ENCODE data around the gene EDRF1. TPM values are rescaled to one million over a fixed set of nuclear protein-coding genes. Genes with fewer than 3 reads are reported as not detected.

EDRF1 gene
- total and polyA plus RNA-seq, 2 donors from 2014 or later: 11.4 to 25.3 TPM

DNA sequence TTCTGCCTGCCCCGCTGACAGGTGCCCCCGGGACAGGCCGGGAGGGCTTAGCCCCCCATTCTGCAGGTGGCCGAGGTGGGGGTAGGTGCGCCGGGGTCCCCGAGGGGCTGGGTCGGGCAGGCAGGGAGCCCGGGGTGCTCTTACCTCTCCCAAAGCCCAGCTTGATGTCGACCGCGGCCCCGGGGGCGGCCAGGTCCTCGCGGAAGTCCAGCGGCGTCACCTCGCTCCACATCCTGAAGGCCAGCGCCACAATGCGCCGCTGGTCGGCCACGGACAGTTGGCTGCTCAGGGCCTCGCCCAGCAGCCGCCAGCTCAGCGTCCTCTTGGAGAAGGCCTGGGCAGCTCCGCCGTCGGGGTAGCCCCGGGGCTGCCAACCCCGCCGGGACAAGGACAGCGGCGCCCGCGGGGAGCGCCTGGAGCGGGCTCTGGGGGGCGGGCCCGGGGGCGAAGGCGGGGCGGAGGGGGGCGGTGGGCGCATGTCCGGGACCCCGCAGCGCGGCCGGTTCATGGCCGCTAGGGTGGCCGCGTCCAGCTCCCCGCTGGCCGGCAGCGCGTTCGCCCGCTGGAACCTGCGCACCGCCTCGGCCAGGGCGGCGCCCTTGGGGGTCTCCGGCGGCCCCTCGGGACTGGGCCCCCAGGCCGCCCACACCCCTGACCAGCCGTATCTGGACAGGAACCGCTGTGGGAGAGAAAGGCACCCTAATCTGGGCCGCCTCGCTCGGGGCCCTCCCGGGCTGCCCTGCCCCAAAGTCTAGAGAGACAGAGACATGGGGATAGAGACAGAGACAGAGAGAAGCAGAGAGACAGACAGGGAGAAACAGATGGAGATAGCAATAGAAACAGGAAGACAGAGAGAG, 54.4 kb downstream of the EDRF1 start:
- FAIRE-seq: no peak
- TF ChIP-seq CTCF (IDR thresholded peaks at IDR 0.05; ENCODE audit: borderline replicate concordance, extremely low read depth, insufficient read depth): no peak
- intact Hi-C loops (cut with DNase I): no loop called here
- DNase-seq: no peak
- H3K27me3 ChIP-seq (ENCODE audit: control insufficient read depth, insufficient read depth, low read length): no peaks in the 10 kb centered on the region
- no peak overlapping the region for H3K4me3 ChIP-seq (ENCODE audit: low read length in 3 of 3)
- H3K9ac ChIP-seq (ENCODE audit: low read length in 3 of 3): no peak overlapping the region
- H3K9me3 ChIP-seq (ENCODE audit: control insufficient read depth in 2 of 3, insufficient read depth in 1 of 3, low read length in 3 of 3): no peaks in the 10 kb centered on the region
- no peaks in the 10 kb centered on the region for H3K4me1 ChIP-seq (ENCODE audit: control insufficient read depth in 2 of 3, insufficient read depth in 2 of 3, low read depth in 1 of 3, low read length in 3 of 3)
- no peaks in the 10 kb centered on the region for H3K36me3 ChIP-seq (ENCODE audit: control insufficient read depth in 2 of 3, insufficient read depth in 3 of 3, low read length in 3 of 3)
- H3K27ac ChIP-seq (ENCODE audit: low read depth in 2 of 2, low read length in 2 of 2): no peak overlapping the region

DNA sequence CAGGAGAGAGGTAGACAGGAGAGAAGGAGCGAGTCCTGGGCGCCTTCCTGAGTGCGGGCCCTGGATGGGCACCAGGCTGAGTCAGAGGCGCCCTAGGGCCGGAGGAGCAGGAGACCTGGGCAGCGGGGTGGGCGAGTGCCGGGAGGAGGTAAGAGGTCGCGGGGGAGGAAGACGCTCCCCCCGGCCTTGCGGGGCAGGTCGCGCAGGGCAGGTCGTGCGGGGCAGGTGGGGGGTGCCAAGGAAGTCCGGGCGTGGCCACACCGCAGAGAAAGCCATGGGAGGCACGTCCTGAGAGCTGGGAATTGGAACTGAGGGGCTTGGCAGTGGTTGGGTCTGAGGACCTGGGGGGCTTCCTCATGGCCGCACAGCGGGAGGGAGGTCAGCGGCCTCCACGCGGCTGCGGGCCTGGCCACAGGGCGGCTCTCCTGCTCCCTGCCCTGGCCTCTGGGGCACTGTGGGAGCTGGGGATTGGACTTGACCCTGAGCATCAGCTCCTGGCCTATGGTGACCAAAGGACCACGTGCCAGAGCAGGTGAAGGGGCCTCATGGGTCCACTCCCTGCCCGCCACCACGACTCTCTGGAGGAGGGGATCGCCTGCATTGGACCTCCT, 55.2 kb downstream of the EDRF1 start:
- FAIRE-seq (no peak), DNase-seq (no peak)
- no peak for TF ChIP-seq CTCF (IDR thresholded peaks at IDR 0.05; ENCODE audit: borderline replicate concordance, extremely low read depth, insufficient read depth)
- Histone ChIP-seq H3K4me3 (ENCODE audit: low read length in 3 of 3) (no peak overlapping the region), H3K4me1 (ENCODE audit: control insufficient read depth in 2 of 3, insufficient read depth in 2 of 3, low read depth in 1 of 3, low read length in 3 of 3) (peaks cover 0 to 2% (median 2%) of the 10 kb centered on the region in 3 donors), H3K9ac (ENCODE audit: low read length in 3 of 3) (no peak overlapping the region), H3K36me3 (ENCODE audit: control insufficient read depth in 2 of 3, insufficient read depth in 3 of 3, low read length in 3 of 3) (no peaks in the 10 kb centered on the region), H3K27ac (ENCODE audit: low read depth in 2 of 2, low read length in 2 of 2) (no peak overlapping the region), H3K27me3 (ENCODE audit: control insufficient read depth, insufficient read depth, low read length) (no peaks in the 10 kb centered on the region), H3K9me3 (ENCODE audit: control insufficient read depth in 2 of 3, insufficient read depth in 1 of 3, low read length in 3 of 3) (no peaks in the 10 kb centered on the region)
- intact Hi-C loops (cut with DNase I): no loop called here

GRCh38 chr10:125775491-125776106, 56.1 kb downstream of the EDRF1 start, which contains the start of gene MMP21:
TSS of gene MMP21 (minus strand) at chr10:125775821. CDS start at chr10:125775821, 0 bp downstream.
- no peak for DNase-seq
- no peak within 1 kb of the TSS for H3K27ac ChIP-seq (ENCODE audit: low read depth in 2 of 2, low read length in 2 of 2)
- peaks cover 0 to 5% (median 3%) of the 10 kb centered on the region in 3 donors for H3K4me1 ChIP-seq (ENCODE audit: control insufficient read depth in 2 of 3, insufficient read depth in 2 of 3, low read depth in 1 of 3, low read length in 3 of 3)
- intact Hi-C loops (cut with DNase I): no loop called here
- no peak for FAIRE-seq
- no peaks in the 10 kb centered on the region for H3K27me3 ChIP-seq (ENCODE audit: control insufficient read depth, insufficient read depth, low read length)
- H3K36me3 ChIP-seq (ENCODE audit: control insufficient read depth in 2 of 3, insufficient read depth in 3 of 3, low read length in 3 of 3): no peaks in the 10 kb centered on the region
- no peak within 1 kb of the TSS for H3K4me3 ChIP-seq (ENCODE audit: low read length in 3 of 3)
- H3K9ac ChIP-seq (ENCODE audit: low read length in 3 of 3): no peak within 1 kb of the TSS
- H3K9me3 ChIP-seq (ENCODE audit: control insufficient read depth in 2 of 3, insufficient read depth in 1 of 3, low read length in 3 of 3): peaks cover 0 to 7% (median 0%) of the 10 kb centered on the region in 3 donors
- TF ChIP-seq CTCF (IDR thresholded peaks at IDR 0.05; ENCODE audit: borderline replicate concordance, extremely low read depth, insufficient read depth): no peak
